GM13977 (cell line): ENCODE data around the gene HLA-E.
"Not testable (repeated sequence)": the region's sequence is repeated elsewhere in the genome, so short reads cannot be mapped to it uniquely, and the experiment has no call there.

Source experiments
- DNase-seq: peaks from one replicate; pipeline ENCODE4 v3.0.0; 2012; ENCODE audit warnings: low spot score
- CTCF ChIP-seq: IDR thresholded peaks from 2 replicates; pipeline ENCODE4 v1.5.1; 2012; ENCODE audit warnings: mild to moderate bottlenecking, control low read depth; ENCODE audit not compliant: insufficient read depth; ENCODE audit errors: extremely low read depth, missing control alignments
- in situ Hi-C: fragments of 300-500 bp; cut with MboI; formaldehyde crosslinking; loops from one replicate; pipeline ENCODE4 v1.12.0; 2022; ENCODE audit warnings: low sequenced_read_pairs, low pct_unique_long_range_greater_than_20kb, mixed read lengths, inconsistent platforms; ENCODE audit not compliant: unreplicated experiment

Gene HLA-E

GRCh38 chr6:30462482-30462881 lies 26.8 kb upstream of the HLA-E start:
- in situ Hi-C loops, result no loop called here
- TF ChIP-seq CTCF, result no peak
- no peak for DNase-seq

- no peak for TF ChIP-seq CTCF
- DNase-seq, result no peak
- in situ Hi-C loops, result no loop called here
Measured at GRCh38 chr6:30463242-30463641, 26.1 kb upstream of the HLA-E start.

DNA sequence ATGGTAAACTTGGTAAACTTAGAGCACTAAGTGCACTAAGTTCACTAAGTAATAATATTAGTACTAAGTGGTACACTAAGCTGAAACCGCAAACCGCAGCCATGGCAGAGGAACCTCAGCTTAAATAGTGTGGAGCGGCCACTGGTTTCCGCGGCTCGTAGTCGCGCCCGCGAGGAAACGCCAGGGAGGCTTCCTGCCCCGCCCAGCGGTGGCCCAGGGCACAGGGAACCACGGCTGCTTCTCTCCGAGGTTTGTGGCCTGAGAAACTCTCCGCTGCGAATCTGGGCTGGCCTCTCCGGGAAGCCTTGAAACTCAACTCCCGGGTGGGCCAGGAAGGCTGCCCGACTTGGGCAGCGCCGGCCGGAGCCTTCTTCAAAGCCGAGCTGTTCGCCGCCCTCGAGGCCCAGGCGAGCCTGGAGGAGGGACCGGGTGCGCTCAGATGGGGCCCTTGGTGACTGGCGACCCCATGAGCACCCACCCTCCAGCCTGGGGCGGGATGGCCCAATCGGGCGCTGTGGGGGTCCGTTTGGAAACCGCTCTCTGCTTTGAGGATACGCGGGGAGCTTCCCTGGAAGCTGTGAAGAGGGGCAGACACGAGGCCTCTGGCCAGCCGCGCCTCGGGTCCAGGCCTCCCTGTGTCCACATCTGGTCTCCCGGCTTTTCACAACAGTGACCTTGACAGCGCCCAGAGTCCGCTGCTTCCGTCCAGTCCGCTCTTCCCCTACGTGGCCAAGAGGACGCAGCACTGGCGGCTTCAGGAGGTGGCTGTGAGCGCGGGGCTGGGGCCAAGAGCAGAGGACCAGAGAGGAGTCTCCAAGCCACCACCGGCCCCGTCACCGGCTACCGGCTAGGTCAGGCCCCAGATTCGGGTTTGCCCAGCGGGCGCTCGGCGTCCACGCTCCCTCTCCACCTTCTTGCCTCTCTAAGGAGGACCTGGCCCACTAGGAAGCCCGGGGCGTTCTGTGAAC lies 25.4 kb upstream of the HLA-E start:
- in situ Hi-C loops, result no loop called here
- DNase-seq, result no peak
- no peak for TF ChIP-seq CTCF

DNA sequence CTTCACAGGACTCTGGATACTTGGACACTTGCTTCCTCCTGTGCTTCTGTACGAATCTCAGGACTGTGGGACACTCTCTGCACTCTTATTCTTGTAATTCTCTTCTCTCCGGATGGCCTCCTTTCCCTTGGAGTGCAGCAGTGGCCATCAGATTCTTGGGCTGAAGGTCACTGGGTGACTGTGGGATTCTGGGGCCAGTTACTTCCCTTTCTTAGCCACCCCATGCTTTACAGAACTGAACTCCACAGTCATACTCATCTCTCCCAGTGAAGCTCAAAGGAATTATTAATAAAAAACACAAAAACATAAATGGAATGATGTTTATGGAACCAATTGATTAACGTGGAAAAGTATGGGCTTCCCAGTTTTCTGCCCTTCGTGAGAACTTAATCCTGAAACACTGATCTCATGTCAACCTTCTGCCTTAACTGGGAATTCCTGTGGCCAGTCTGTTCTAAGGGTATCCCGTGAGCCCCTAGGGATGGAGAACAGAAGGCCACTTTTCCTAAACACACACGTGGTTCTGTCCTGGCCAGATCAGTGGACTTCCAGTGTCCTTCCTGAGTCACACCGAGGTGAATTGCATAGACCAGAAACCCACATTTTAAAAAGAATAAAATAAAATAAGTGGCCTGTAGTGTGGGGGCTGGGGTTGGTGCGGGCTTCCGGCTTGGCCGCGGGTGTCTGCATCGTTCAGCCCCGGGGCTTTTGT lies 23.6 kb upstream of the HLA-E start:
- no peak for DNase-seq
- no peak for TF ChIP-seq CTCF
- in situ Hi-C loops, result no loop called here

- no peak for DNase-seq
- in situ Hi-C loops, result no loop called here
- no peak for TF ChIP-seq CTCF
Measured at GRCh38 chr6:30470968-30471367, 18.3 kb upstream of the HLA-E start.

DNA sequence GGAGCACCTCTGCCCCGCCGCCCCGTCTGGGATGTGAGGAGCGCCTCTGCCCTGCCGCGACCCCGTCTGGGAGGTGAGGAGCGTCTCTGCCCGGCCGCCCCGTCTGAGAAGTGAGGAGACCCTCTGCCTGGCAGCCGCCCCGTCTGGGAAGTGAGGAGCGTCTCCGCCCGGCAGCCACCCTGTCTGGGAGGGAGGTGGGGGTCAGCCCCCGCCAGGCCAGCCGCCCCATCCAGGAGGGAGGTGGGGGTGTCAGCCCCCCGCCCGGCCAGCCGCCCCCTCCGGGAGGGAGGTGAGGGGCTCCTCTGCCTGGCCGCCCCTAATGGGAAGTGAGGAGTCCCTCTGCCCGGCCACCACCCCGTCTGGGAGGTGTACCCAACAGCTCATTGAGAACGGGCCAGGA lies 14.2 kb upstream of the HLA-E start:
- DNase-seq, in situ Hi-C loops: not testable (repeated sequence)
